Stimulated activated CD4-positive, alpha-beta T cell treated with anti-CD3 and anti-CD28 coated beads, Interleukin-2, amount 100 ng/mL, for 24 hours (primary cell): ENCODE data around the gene PEX11G.

Experiments
- DNase-seq, 2 donors: peaks; one replicate each; pipeline ENCODE4 v3.0.0-alpha.2; 2020

The PEX11G gene

GRCh38 chr19:7492558-7492957, 3.7 kb upstream of the PEX11G start:
- no peak for DNase-seq

- DNase-seq: peak; percentile 38 to 54
Measured at GRCh38 chr19:7492142-7492541, 3.3 kb upstream of the PEX11G start.

GRCh38 chr19:7489609-7490044, 792 bp upstream of the PEX11G start:
- DNase-seq: no peak

GRCh38 chr19:7486923-7487322, 1.9 kb downstream of the PEX11G start:
- no peak for DNase-seq

- DNase-seq: no peak
Measured at GRCh38 chr19:7483720-7484201, 5.1 kb downstream of the PEX11G start.

- no peak for DNase-seq
Measured at GRCh38 chr19:7482584-7483439, 6.0 kb downstream of the PEX11G start.

- no peak for DNase-seq
Measured at GRCh38 chr19:7480970-7481255, 7.9 kb downstream of the PEX11G start.

GRCh38 chr19:7480222-7480969, 8.4 kb downstream of the PEX11G start:
- no peak for DNase-seq

- DNase-seq: no peak
Measured at GRCh38 chr19:7478843-7479227, 10.0 kb downstream of the PEX11G start.

GRCh38 chr19:7478173-7478842, 10.5 kb downstream of the PEX11G start:
- no peak for DNase-seq

- DNase-seq: no peak
Measured at GRCh38 chr19:7477758-7478157, 11.1 kb downstream of the PEX11G start.

GRCh38 chr19:7476777-7477494, 11.9 kb downstream of the PEX11G start:
- no peak for DNase-seq

GRCh38 chr19:7476241-7476640, 12.6 kb downstream of the PEX11G start:
- no peak for DNase-seq

GRCh38 chr19:7475665-7476064, 13.2 kb downstream of the PEX11G start:
- no peak for DNase-seq

- no peak for DNase-seq
Measured at GRCh38 chr19:7471696-7472615, 16.9 kb downstream of the PEX11G start.

- DNase-seq: no peak
Measured at GRCh38 chr19:7470540-7471305, 18.1 kb downstream of the PEX11G start.

- DNase-seq: no peak
Measured at GRCh38 chr19:7469669-7470285, 19.1 kb downstream of the PEX11G start.

GRCh38 chr19:7468840-7469239, 20.0 kb downstream of the PEX11G start:
- DNase-seq: no peak

- no peak for DNase-seq
Measured at GRCh38 chr19:7467009-7467989, 21.5 kb downstream of the PEX11G start.
